ENCODE results near the gene SGPP2. TPM values are rescaled to one million over a fixed set of nuclear protein-coding genes. Genes with fewer than 3 reads are reported as not detected.

The SGPP2 gene
- total and polyA plus RNA-seq, 2 donors (not counting 3 experiments of a cell fraction or from before 2014, with no cell fraction given) = not detected

GRCh38 chr2:222535477-222535876 lies 111.1 kb downstream of the SGPP2 start:
- BruUV-seq (replicated peaks) = no TSS peak
- no peaks in the 10 kb centered on the region for H3K9me1 ChIP-seq (replicated peaks; ENCODE audit: control insufficient read depth, extremely low read depth, insufficient read depth, low read length)
- H3K4me3 ChIP-seq (replicated peaks in 1 of 3; ENCODE audit: insufficient read depth in 1 of 3, low read depth in 1 of 3, low read length in 3 of 3) = no peak overlapping the region
- no peak overlapping the region for H2AFZ ChIP-seq (ENCODE audit: low read depth, low read length)
- POLR2A ChIA-PET = no interaction called here
- peaks cover 0 to 2% of the 10 kb centered on the region in 2 experiments for H3K27me3 ChIP-seq (ENCODE audit: control insufficient read depth in 2 of 2, insufficient read depth in 2 of 2, low read length in 2 of 2)
- FAIRE-seq (no peak), DNase-seq (ENCODE audit: low read depth, low spot score) (no peak)
- CTCF ChIA-PET = interaction anchor here (0.6 to 1.7 kb wide), 3 partner anchors 10 to 246 kb away, joined by 3 to 4 read pairs (median 3); no protein-coding TSS in a partner anchor
- no peak overlapping the region for H3K27ac ChIP-seq (ENCODE audit: insufficient read depth, low read depth, low read length)
- dilution Hi-C loops (cut with MboI; ENCODE audit: extremely low pct_ligation_motif_present, low sequenced_read_pairs) (no loop called here), intact Hi-C loops (cut with micrococcal nuclease) (no loop called here)
- TF ChIP-seq EZH2 (IDR thresholded peaks at IDR 0.05; ENCODE audit: borderline replicate concordance, low read depth, low read length, severe bottlenecking) = no peak
- TF ChIP-seq MAX (IDR thresholded peaks at IDR 0.05; ENCODE audit: insufficient read depth, insufficient read length) = no peak
- TF ChIP-seq POLR2A (IDR thresholded peaks at IDR 0.05; ENCODE audit: low read depth, low read length) = no peak
- TF ChIP-seq CTCF (IDR thresholded peaks at IDR 0.05; ENCODE audit: extremely low read depth in 1 of 2, insufficient read depth in 1 of 2, low read depth in 1 of 2, low read length in 2 of 2) = no peak
- TF ChIP-seq POLR2AphosphoS5 (IDR thresholded peaks at IDR 0.05; ENCODE audit: insufficient read depth, low read depth, low read length) = no peak
- TF ChIP-seq GATA2 (IDR thresholded peaks at IDR 0.05; ENCODE audit: insufficient read depth, insufficient read length, low read depth, low read length) = no peak
- TF ChIP-seq JUN (IDR thresholded peaks at IDR 0.05; ENCODE audit: borderline replicate concordance, insufficient read depth, insufficient read length, low read depth) = no peak
- TF ChIP-seq MYC (IDR thresholded peaks at IDR 0.05; ENCODE audit: low read depth, low read length) = no peak
- no peak for TF ChIP-seq FOS (IDR thresholded peaks at IDR 0.05; ENCODE audit: borderline replicate concordance, insufficient read depth, low read length)
- no peaks in the 10 kb centered on the region for H3K36me3 ChIP-seq (ENCODE audit: control insufficient read depth in 2 of 2, extremely low read depth in 1 of 2, insufficient read depth in 2 of 2, low read length in 2 of 2)
- H3K4me2 ChIP-seq (ENCODE audit: insufficient read depth, low read length) = no peak overlapping the region
- H4K20me1 ChIP-seq (replicated peaks; ENCODE audit: control insufficient read depth, extremely low read depth, insufficient read depth, low read length) = no peaks in the 10 kb centered on the region
- no peaks in the 10 kb centered on the region for H3K9me3 ChIP-seq (replicated peaks; ENCODE audit: control insufficient read depth, insufficient read depth, low read length)
- H3K4me1 ChIP-seq (ENCODE audit: control insufficient read depth, extremely low read depth, insufficient read depth, low read length) = no peaks in the 10 kb centered on the region
- no peak overlapping the region for H3K9ac ChIP-seq (replicated peaks; ENCODE audit: extremely low read depth, insufficient read depth, low read length)
- no peaks in the 10 kb centered on the region for H3K79me2 ChIP-seq (ENCODE audit: control insufficient read depth, insufficient read depth, low read length)
